Measurements from ENCODE around the gene CLEC1A.
A peak's percentile ranks its signal among the peaks of the same experiment; 100 is the strongest.

CLEC1A gene

GRCh38 chr12:10073261-10073660, 25.5 kb downstream of the CLEC1A start:
- Histone ChIP-seq H3K4me1 (ENCODE audit: control extremely low read depth in 1 of 4, control insufficient read depth in 4 of 4, insufficient read depth in 4 of 4, low read length in 3 of 4) (peaks cover 8 to 30% (median 18%) of the 10 kb centered on the region in 4 experiments), H3K9me3 (ENCODE audit: control extremely low read depth in 1 of 5, control insufficient read depth in 4 of 5, insufficient read depth in 2 of 5, low read depth in 1 of 5, low read length in 4 of 5) (no peaks in the 10 kb centered on the region), H3K4me3 (ENCODE audit: control insufficient read depth in 1 of 7, extremely low read depth in 1 of 7, insufficient read depth in 4 of 7, low read depth in 2 of 7, low read length in 6 of 7) (no peak overlapping the region), H3K27ac (ENCODE audit: insufficient read depth in 1 of 2, low read depth in 1 of 2, low read length in 2 of 2, poor library complexity in 1 of 2, severe bottlenecking in 2 of 2) (no peak overlapping the region), H3K27me3 (replicated peaks in 2 of 5; ENCODE audit: control insufficient read depth in 4 of 5, insufficient read depth in 5 of 5, low read length in 4 of 5) (no peaks in the 10 kb centered on the region), H3K36me3 (ENCODE audit: control insufficient read depth in 4 of 4, insufficient read depth in 4 of 4, low read length in 3 of 4) (no peaks in the 10 kb centered on the region)
- no peak for DNase-seq
- ChIA-PET CTCF (interaction anchor here (0.9 to 1.5 kb wide), 2 partner anchors 36 to 39 kb away, joined by 3 read pairs; no protein-coding TSS in a partner anchor), POLR2A (no interaction called here)
- 94% methylated on average over 3 of the region's 5 CpGs for WGBS (ENCODE audit: insufficient coverage)

- CTCF ChIA-PET, result interaction anchor here (0.9 to 1.5 kb wide), 2 partner anchors 37 to 38 kb away, joined by 3 read pairs; no protein-coding TSS in a partner anchor
These were observed 26.7 kb downstream of the CLEC1A start for GRCh38 chr12:10072131-10072530.

GRCh38 chr12:10070380-10070779, 28.4 kb downstream of the CLEC1A start:
- ChIA-PET POLR2A (no interaction called here), CTCF (interaction anchor here (1.7 to 3.9 kb wide), 2 partner anchors 11 to 26 kb away, joined by 3 to 14 read pairs; no protein-coding TSS in a partner anchor)
- 100% methylated on average over 4 of the region's 4 CpGs for WGBS (ENCODE audit: insufficient coverage)
- Histone ChIP-seq H3K36me3 (ENCODE audit: control insufficient read depth in 4 of 4, insufficient read depth in 4 of 4, low read length in 3 of 4) (no peaks in the 10 kb centered on the region), H3K27me3 (replicated peaks in 2 of 5; ENCODE audit: control insufficient read depth in 4 of 5, insufficient read depth in 5 of 5, low read length in 4 of 5) (no peaks in the 10 kb centered on the region), H3K9me3 (ENCODE audit: control extremely low read depth in 1 of 5, control insufficient read depth in 4 of 5, insufficient read depth in 2 of 5, low read depth in 1 of 5, low read length in 4 of 5) (no peaks in the 10 kb centered on the region), H3K27ac (ENCODE audit: insufficient read depth in 1 of 2, low read depth in 1 of 2, low read length in 2 of 2, poor library complexity in 1 of 2, severe bottlenecking in 2 of 2) (peak overlapping the region in 1 of 2 experiments; percentile 71), H3K4me3 (ENCODE audit: control insufficient read depth in 1 of 7, extremely low read depth in 1 of 7, insufficient read depth in 4 of 7, low read depth in 2 of 7, low read length in 6 of 7) (no peak overlapping the region), H3K4me1 (ENCODE audit: control extremely low read depth in 1 of 4, control insufficient read depth in 4 of 4, insufficient read depth in 4 of 4, low read length in 3 of 4) (peaks cover 20 to 48% (median 31%) of the 10 kb centered on the region in 4 experiments)
- DNase-seq, result no peak

More at GRCh38 chr12:10072131-10072530, 26.7 kb downstream of the CLEC1A start:
- no peak overlapping the region for H3K27ac ChIP-seq (ENCODE audit: insufficient read depth in 1 of 2, low read depth in 1 of 2, low read length in 2 of 2, poor library complexity in 1 of 2, severe bottlenecking in 2 of 2)
- H3K4me1 ChIP-seq (ENCODE audit: control extremely low read depth in 1 of 4, control insufficient read depth in 4 of 4, insufficient read depth in 4 of 4, low read length in 3 of 4), result peaks cover 19 to 40% (median 28%) of the 10 kb centered on the region in 4 experiments
- H3K9me3 ChIP-seq (ENCODE audit: control extremely low read depth in 1 of 5, control insufficient read depth in 4 of 5, insufficient read depth in 2 of 5, low read depth in 1 of 5, low read length in 4 of 5), result no peaks in the 10 kb centered on the region
- POLR2A ChIA-PET, result no interaction called here
- 100% methylated on average over 1 of the region's 2 CpGs for WGBS (ENCODE audit: insufficient coverage)
- H3K36me3 ChIP-seq (ENCODE audit: control insufficient read depth in 4 of 4, insufficient read depth in 4 of 4, low read length in 3 of 4), result no peaks in the 10 kb centered on the region
- no peak overlapping the region for H3K4me3 ChIP-seq (ENCODE audit: control insufficient read depth in 1 of 7, extremely low read depth in 1 of 7, insufficient read depth in 4 of 7, low read depth in 2 of 7, low read length in 6 of 7)
- H3K27me3 ChIP-seq (replicated peaks in 2 of 5; ENCODE audit: control insufficient read depth in 4 of 5, insufficient read depth in 5 of 5, low read length in 4 of 5), result no peaks in the 10 kb centered on the region
- DNase-seq, result no peak

GRCh38 chr12:10069976-10070375, 28.8 kb downstream of the CLEC1A start:
- DNase-seq, result no peak
- WGBS (ENCODE audit: insufficient coverage), result 21% methylated on average over 3 of the region's 3 CpGs
- CTCF ChIA-PET, result interaction anchor here (1.2 to 3.9 kb wide), 6 partner anchors 12 to 61 kb away, joined by 3 to 14 read pairs (median 4); no protein-coding TSS in a partner anchor

GRCh38 chr12:10069099-10069498, 29.7 kb downstream of the CLEC1A start:
- peak; percentile 81 to 96 (median 92) for DNase-seq
- Histone ChIP-seq H3K27ac (ENCODE audit: insufficient read depth in 1 of 2, low read depth in 1 of 2, low read length in 2 of 2, poor library complexity in 1 of 2, severe bottlenecking in 2 of 2) (peak overlapping the region; percentile 91 to 96), H3K4me1 (ENCODE audit: control extremely low read depth in 1 of 4, control insufficient read depth in 4 of 4, insufficient read depth in 4 of 4, low read length in 3 of 4) (peaks cover 24 to 54% (median 34%) of the 10 kb centered on the region in 4 experiments), H3K9me3 (ENCODE audit: control extremely low read depth in 1 of 5, control insufficient read depth in 4 of 5, insufficient read depth in 2 of 5, low read depth in 1 of 5, low read length in 4 of 5) (no peaks in the 10 kb centered on the region), H3K4me3 (ENCODE audit: control insufficient read depth in 1 of 7, extremely low read depth in 1 of 7, insufficient read depth in 4 of 7, low read depth in 2 of 7, low read length in 6 of 7) (peak overlapping the region in 3 of 7 experiments; percentile 8 to 53 (median 12)), H3K36me3 (ENCODE audit: control insufficient read depth in 4 of 4, insufficient read depth in 4 of 4, low read length in 3 of 4) (no peaks in the 10 kb centered on the region), H3K27me3 (replicated peaks in 2 of 5; ENCODE audit: control insufficient read depth in 4 of 5, insufficient read depth in 5 of 5, low read length in 4 of 5) (no peaks in the 10 kb centered on the region)
- 0% methylated on average over 3 of the region's 4 CpGs for WGBS (ENCODE audit: insufficient coverage)
- POLR2A ChIA-PET, result interaction anchor here (1.0 to 2.1 kb wide), 2 partner anchors 19 to 65 kb away, joined by 3 to 7 read pairs; no protein-coding TSS in a partner anchor
- CTCF ChIA-PET, result interaction anchor here (0.7 to 3.9 kb wide), 14 partner anchors 10 to 314 kb away, joined by 3 to 15 read pairs (median 3); no protein-coding TSS in a partner anchor

More at GRCh38 chr12:10069976-10070375, 28.8 kb downstream of the CLEC1A start:
- Histone ChIP-seq H3K4me3 (ENCODE audit: control insufficient read depth in 1 of 7, extremely low read depth in 1 of 7, insufficient read depth in 4 of 7, low read depth in 2 of 7, low read length in 6 of 7) (no peak overlapping the region), H3K4me1 (ENCODE audit: control extremely low read depth in 1 of 4, control insufficient read depth in 4 of 4, insufficient read depth in 4 of 4, low read length in 3 of 4) (peaks cover 21 to 52% (median 33%) of the 10 kb centered on the region in 4 experiments), H3K9me3 (ENCODE audit: control extremely low read depth in 1 of 5, control insufficient read depth in 4 of 5, insufficient read depth in 2 of 5, low read depth in 1 of 5, low read length in 4 of 5) (no peaks in the 10 kb centered on the region), H3K27me3 (replicated peaks in 2 of 5; ENCODE audit: control insufficient read depth in 4 of 5, insufficient read depth in 5 of 5, low read length in 4 of 5) (no peaks in the 10 kb centered on the region), H3K36me3 (ENCODE audit: control insufficient read depth in 4 of 4, insufficient read depth in 4 of 4, low read length in 3 of 4) (no peaks in the 10 kb centered on the region), H3K27ac (ENCODE audit: insufficient read depth in 1 of 2, low read depth in 1 of 2, low read length in 2 of 2, poor library complexity in 1 of 2, severe bottlenecking in 2 of 2) (peak overlapping the region; percentile 29 to 71)
- POLR2A ChIA-PET, result interaction anchor here (1.0 kb wide), 1 partner anchor 64 kb away, joined by 3 read pairs; no protein-coding TSS in a partner anchor

GRCh38 chr12:10068644-10069043, 30.1 kb downstream of the CLEC1A start:
- POLR2A ChIA-PET, result interaction anchor here (1.2 to 2.1 kb wide), 2 partner anchors 10 to 19 kb away, joined by 5 to 7 read pairs; no protein-coding TSS in a partner anchor
- Histone ChIP-seq H3K27ac (ENCODE audit: insufficient read depth in 1 of 2, low read depth in 1 of 2, low read length in 2 of 2, poor library complexity in 1 of 2, severe bottlenecking in 2 of 2) (peak overlapping the region; percentile 91 to 96), H3K4me3 (ENCODE audit: control insufficient read depth in 1 of 7, extremely low read depth in 1 of 7, insufficient read depth in 4 of 7, low read depth in 2 of 7, low read length in 6 of 7) (peak overlapping the region in 4 of 7 experiments; percentile 8 to 61 (median 34)), H3K9me3 (ENCODE audit: control extremely low read depth in 1 of 5, control insufficient read depth in 4 of 5, insufficient read depth in 2 of 5, low read depth in 1 of 5, low read length in 4 of 5) (no peaks in the 10 kb centered on the region), H3K27me3 (replicated peaks in 2 of 5; ENCODE audit: control insufficient read depth in 4 of 5, insufficient read depth in 5 of 5, low read length in 4 of 5) (no peaks in the 10 kb centered on the region), H3K4me1 (ENCODE audit: control extremely low read depth in 1 of 4, control insufficient read depth in 4 of 4, insufficient read depth in 4 of 4, low read length in 3 of 4) (peaks cover 24 to 54% (median 34%) of the 10 kb centered on the region in 4 experiments), H3K36me3 (ENCODE audit: control insufficient read depth in 4 of 4, insufficient read depth in 4 of 4, low read length in 3 of 4) (no peaks in the 10 kb centered on the region)
- peak; percentile 47 to 89 (median 79) for DNase-seq
- no CpG with 5 or more reads among the region's 1 CpG for WGBS (ENCODE audit: insufficient coverage)
- CTCF ChIA-PET, result interaction anchor here (0.7 to 3.9 kb wide), 17 partner anchors 10 to 313 kb away, joined by 3 to 15 read pairs (median 4); no protein-coding TSS in a partner anchor

GRCh38 chr12:10067942-10068341, 30.8 kb downstream of the CLEC1A start:
- ChIA-PET CTCF (interaction anchor here (1.1 to 3.9 kb wide), 9 partner anchors 9 to 72 kb away, joined by 3 to 15 read pairs (median 4); no protein-coding TSS in a partner anchor), POLR2A (interaction anchor here (0.7 to 2.1 kb wide), 3 partner anchors 9 to 32 kb away, joined by 3 to 7 read pairs (median 5); no protein-coding TSS in a partner anchor)
- peaks cover 24 to 54% (median 34%) of the 10 kb centered on the region in 4 experiments for H3K4me1 ChIP-seq (ENCODE audit: control extremely low read depth in 1 of 4, control insufficient read depth in 4 of 4, insufficient read depth in 4 of 4, low read length in 3 of 4)
- H3K4me3 ChIP-seq (ENCODE audit: control insufficient read depth in 1 of 7, extremely low read depth in 1 of 7, insufficient read depth in 4 of 7, low read depth in 2 of 7, low read length in 6 of 7), result peak overlapping the region in 5 of 7 experiments; percentile 3 to 61 (median 53)
- peaks cover 0 to 1% (median under 1%) of the 10 kb centered on the region in 4 experiments for H3K36me3 ChIP-seq (ENCODE audit: control insufficient read depth in 4 of 4, insufficient read depth in 4 of 4, low read length in 3 of 4)
- 0% methylated on average over 2 of the region's 3 CpGs for WGBS (ENCODE audit: insufficient coverage)
- H3K9me3 ChIP-seq (ENCODE audit: control extremely low read depth in 1 of 5, control insufficient read depth in 4 of 5, insufficient read depth in 2 of 5, low read depth in 1 of 5, low read length in 4 of 5), result no peaks in the 10 kb centered on the region
- peak; percentile 45 to 62 (median 59) for DNase-seq
- peak overlapping the region; percentile 91 to 96 for H3K27ac ChIP-seq (ENCODE audit: insufficient read depth in 1 of 2, low read depth in 1 of 2, low read length in 2 of 2, poor library complexity in 1 of 2, severe bottlenecking in 2 of 2)
- no peaks in the 10 kb centered on the region for H3K27me3 ChIP-seq (replicated peaks in 2 of 5; ENCODE audit: control insufficient read depth in 4 of 5, insufficient read depth in 5 of 5, low read length in 4 of 5)
